Panc1 (cell line): Measurements from ENCODE around the gene ACOXL. TPM values are rescaled to one million over a fixed set of nuclear protein-coding genes. Genes with fewer than 3 reads are reported as not detected.

Experiments
- ATAC-seq: fragments of 200-7000 bp; cut with Tn5 transposase; 2 replicates; pipeline ENCODE4 v1.9.1; 2020; ENCODE audit warnings: mild to moderate bottlenecking, moderate library complexity
- BruUV-seq: library from RNA; stranded (reverse); fragments of 400-500 nt; replicated peaks from 2 replicates; lab custom pipeline; 2021; lab: Mats Ljungman, UMichigan
- CTCF ChIA-PET: fragments of 300-600 bp; sonication (Branson Sonifier 250); formaldehyde crosslinking; loops from one replicate; lab custom pipeline; 2022; ENCODE audit warnings: antibody characterized with exemption; lab: Charles Lee
- POLR2A ChIA-PET: fragments of 300-600 bp; sonication (Branson Sonifier 250); formaldehyde crosslinking; loops from one replicate; lab custom pipeline; 2022; ENCODE audit warnings: antibody characterized with exemption; lab: Charles Lee
- DNase-seq: peaks from one replicate; pipeline ENCODE4 v3.0.0-alpha.2; 2010; ENCODE audit warnings: low read depth, low spot score
- H3K27ac ChIP-seq: 2 replicates; pipeline ENCODE4 v1.5.1; 2011; ENCODE audit warnings: mild to moderate bottlenecking, low read length, inconsistent platforms
- H3K27me3 ChIP-seq: fragments of 200-500 bp; sonication (Bioruptor generic); 2 replicates; pipeline ENCODE4 v1.6.0; 2014; ENCODE audit warnings: low read length, inconsistent platforms; ENCODE audit not compliant: control insufficient read depth, insufficient read depth
- H3K36me3 ChIP-seq: fragments of 200-500 bp; sonication (Bioruptor generic); 2 replicates; pipeline ENCODE4 v1.5.1; 2014; ENCODE audit warnings: inconsistent platforms, mild to moderate bottlenecking, low read length, moderate library complexity; ENCODE audit not compliant: control insufficient read depth, insufficient read depth
- H3K4me1 ChIP-seq: 2 replicates; pipeline ENCODE4 v1.5.1; 2011; ENCODE audit warnings: inconsistent platforms, mild to moderate bottlenecking, low read length, moderate library complexity; ENCODE audit not compliant: control insufficient read depth, insufficient read depth
- H3K4me3 ChIP-seq, 2 experiments: 2 replicates each; pipeline ENCODE4 v1.5.1; 2011 to 2012; ENCODE audit warnings: low read depth in 2 of 2, low read length in 2 of 2, mild to moderate bottlenecking in 2 of 2, inconsistent platforms in 1 of 2, moderate library complexity in 1 of 2
- H3K9me3 ChIP-seq: fragments of 200-500 bp; sonication (Bioruptor generic); 2 replicates; pipeline ENCODE4 v1.5.1; 2014; ENCODE audit warnings: low read depth, mild to moderate bottlenecking, inconsistent platforms, low read length, moderate library complexity; ENCODE audit not compliant: control insufficient read depth, insufficient read depth
- CTCF ChIP-seq: fragments of 450-650 bp; IDR thresholded peaks from 2 replicates; pipeline ENCODE4 v1.5.1; 2017; ENCODE audit warnings: mild to moderate bottlenecking
- POLR2AphosphoS5 ChIP-seq: IDR thresholded peaks from 2 replicates; pipeline ENCODE4 v1.6.1; 2012; ENCODE audit warnings: mild to moderate bottlenecking, low read depth, low read length, moderate library complexity
- REST ChIP-seq, 2 experiments: IDR thresholded peaks; 2 replicates each; pipeline ENCODE4 v1.6.1; 2011 to 2012; ENCODE audit warnings: low read depth in 2 of 2, control low read depth in 1 of 2, low read length in 1 of 2, mild to moderate bottlenecking in 1 of 2, moderate library complexity in 1 of 2; ENCODE audit not compliant: insufficient read depth in 1 of 2
- SIN3A ChIP-seq: IDR thresholded peaks from 2 replicates; pipeline ENCODE4 v1.6.1; 2012; ENCODE audit warnings: low read depth, mild to moderate bottlenecking, low read length, moderate library complexity, borderline replicate concordance; ENCODE audit not compliant: insufficient read depth
- TCF7L2 ChIP-seq: IDR thresholded peaks from 2 replicates; pipeline ENCODE4 v1.6.1; 2011; ENCODE audit warnings: mild to moderate bottlenecking, low read depth, low read length, inconsistent platforms
- in situ Hi-C: cut with HindIII; loops from 2 replicates; pipeline ENCODE4 v1.10.0; 2016; ENCODE audit warnings: low sequenced_read_pairs, low pct_unique_long_range_greater_than_20kb
- intact Hi-C: fragments of 100-400 bp; cut with micrococcal nuclease; formaldehyde crosslinking; loops from one replicate; pipeline ENCODE4 v1.10.0; 2022; ENCODE audit not compliant: unreplicated experiment
- total RNA-seq: library from RNA; stranded (reverse); gene quantifications from one replicate; pipeline ENCODE4 v1.2.1, GENCODE V29; 2021; ENCODE audit not compliant: unreplicated experiment

ACOXL gene
- total RNA-seq, 1 experiment from 2014 or later = 4.9 TPM

- ATAC-seq (no peak), DNase-seq (no peak)
- H3K4me3 ChIP-seq = no peak overlapping the region
- H3K36me3 ChIP-seq = peaks cover 9% of the 10 kb centered on the region
- no peaks in the 10 kb centered on the region for H3K27me3 ChIP-seq
- no peaks in the 10 kb centered on the region for H3K9me3 ChIP-seq
- CTCF ChIA-PET = no interaction called here
- BruUV-seq = no TSS peak
- H3K4me1 ChIP-seq = no peaks in the 10 kb centered on the region
- POLR2A ChIA-PET = interaction anchor here (0.6 kb wide), 1 partner anchor 537 kb away, joined by 3 read pairs; no protein-coding TSS in a partner anchor
- in situ Hi-C loops (no loop called here), intact Hi-C loops (no loop called here)
- no peak overlapping the region for H3K27ac ChIP-seq
- TF ChIP-seq CTCF = no peak
- no peak for TF ChIP-seq REST (IDR thresholded peaks at IDR 0.05; ENCODE audit: insufficient read depth in 1 of 2, low read depth in 2 of 2, low read length in 1 of 2)
- no peak for TF ChIP-seq SIN3A
- TF ChIP-seq TCF7L2 = no peak
- TF ChIP-seq POLR2AphosphoS5 = no peak
Observed at GRCh38 chr2:111142101-111142500, 409.7 kb downstream of the ACOXL start.

GRCh38 chr2:111143107-111143842, 410.9 kb downstream of the ACOXL start:
- ChIA-PET POLR2A (no interaction called here), CTCF (no interaction called here)
- Histone ChIP-seq H3K9me3 (no peaks in the 10 kb centered on the region), H3K27me3 (no peaks in the 10 kb centered on the region), H3K36me3 (peaks cover 9% of the 10 kb centered on the region), H3K4me1 (0 out of 2 replicates have a peak, but pooled peaks cover 3% of the 10 kb centered on the region), H3K4me3 (no peak overlapping the region), H3K27ac (no peak overlapping the region)
- no TSS peak for BruUV-seq
- in situ Hi-C loops = no loop called here
- TF ChIP-seq CTCF (no peak), POLR2AphosphoS5 (no peak), REST (IDR thresholded peaks at IDR 0.05; ENCODE audit: insufficient read depth in 1 of 2, low read depth in 2 of 2, low read length in 1 of 2) (no peak)
- ATAC-seq (no peak), DNase-seq (no peak)
- intact Hi-C loops = no loop called here
